Upper lobe of left lung (tissue), 6 donors: ENCODE measurements around the gene LRP6. TPM values are rescaled to one million over a fixed set of nuclear protein-coding genes. Genes with fewer than 3 reads are reported as not detected.
A peak's percentile ranks its signal among the peaks of the same experiment; 100 is the strongest.

Experiments
- ATAC-seq, 2 donors: fragments of 200-7000 bp; cut with Tn5 transposase; one replicate each; pipeline ENCODE4 v1.9.1; 2022; ENCODE audit warnings: mild to moderate bottlenecking in 2 of 2, moderate library complexity in 2 of 2; ENCODE audit not compliant: low FRiP score in 2 of 2
- DNase-seq, 2 donors: peaks; one replicate each; pipeline ENCODE4 v3.0.0-alpha.2; 2019 to 2020
- H3K27ac ChIP-seq, 4 donors: fragments of 200-600 bp; sonication (generic); one replicate each; pipeline ENCODE4 v1.5.1; 2016 to 2019
- H3K27me3 ChIP-seq, 4 donors: fragments of 200-600 bp; sonication (generic); one replicate each; pipeline ENCODE4 v1.5.1; 2017 to 2019
- H3K36me3 ChIP-seq, 4 donors: fragments of 200-600 bp; sonication (generic); one replicate each; pipeline ENCODE4 v1.5.1; 2016 to 2019
- H3K4me1 ChIP-seq, 4 donors: fragments of 200-600 bp; sonication (generic); one replicate each; pipeline ENCODE4 v1.5.1; 2018 to 2019
- H3K4me3 ChIP-seq, 4 donors: fragments of 200-600 bp; sonication (generic); one replicate each; pipeline ENCODE4 v1.5.1; 2017 to 2019; ENCODE audit warnings: mild to moderate bottlenecking in 2 of 4, moderate library complexity in 1 of 4
- H3K9me3 ChIP-seq, 4 donors: fragments of 200-600 bp; sonication (generic); one replicate each; pipeline ENCODE4 v1.5.1; 2018 to 2019
- EP300 ChIP-seq, 4 donors: sonication (generic); formaldehyde crosslinking; IDR thresholded peaks; one replicate each; pipeline ENCODE4 v1.5.1; 2017; ENCODE audit warnings: antibody characterized with exemption in 4 of 4, control low read depth in 2 of 4
- POLR2A ChIP-seq, 4 donors: fragments of 450-650 bp; IDR thresholded peaks; one replicate each; pipeline ENCODE4 v1.5.1; 2016 to 2017; ENCODE audit warnings: antibody characterized with exemption in 4 of 4, mild to moderate bottlenecking in 2 of 4
- POLR2AphosphoS5 ChIP-seq, 2 donors: sonication (generic); formaldehyde crosslinking; IDR thresholded peaks; one replicate each; pipeline ENCODE4 v1.5.1; 2017; ENCODE audit warnings: antibody characterized with exemption in 2 of 2
- WGBS, 2 donors: methylation state at CpG; one replicate each; pipeline ENCODE4 v1.1.5; 2017 to 2018; 5-methylcytosine and 5-hydroxymethylcytosine counted together
- total RNA-seq, 6 donors: library from RNA; depleted of rRNA in 4 of 6; stranded (reverse); fragments of >200 nt in 4 of 6; gene quantifications; one replicate each; pipeline versions ENCODE4 v1.1.0 to v1.2.1, GENCODE V29; 2016 to 2021
- TF ChIP-seq, protein P1 (sequence below), 6 experiments: fragments of 450-650 bp in 4 of 6; fragments of 200-600 bp in 2 of 6; sonication (generic) in 2 of 6; IDR thresholded peaks; one replicate each; pipeline ENCODE4 v1.5.1; 2016 to 2019; ENCODE audit warnings: antibody characterized with exemption in 6 of 6
- donor health status: DM: no; HTN: no; CAD: no; lungs with moderate emphysema.
- donor health status: DM: no; HTN: yes; CAD: no; lungs with severe emphysema.

The LRP6 gene
- total RNA-seq, 6 donors from 2014 or later: 43.3 to 136 (median 66.4) TPM

DNA sequence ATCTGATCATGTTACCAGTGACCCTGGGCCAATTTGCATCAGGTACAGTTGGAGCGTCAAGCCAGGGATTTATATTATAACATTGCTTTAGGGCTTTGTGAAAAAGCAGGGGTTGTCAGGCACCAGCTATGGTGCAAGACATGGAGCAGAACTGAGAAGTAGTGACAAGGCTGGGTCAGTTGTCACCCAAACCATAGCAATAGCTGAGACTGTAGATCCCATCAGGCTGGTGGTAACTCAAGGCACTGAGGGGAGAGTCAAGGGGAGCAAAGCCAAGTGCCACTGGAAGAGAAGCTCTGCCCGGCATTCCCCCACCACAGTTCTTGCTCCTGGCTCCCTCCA lies 179.2 kb downstream of the LRP6 start:
- TF ChIP-seq, protein P1, sequence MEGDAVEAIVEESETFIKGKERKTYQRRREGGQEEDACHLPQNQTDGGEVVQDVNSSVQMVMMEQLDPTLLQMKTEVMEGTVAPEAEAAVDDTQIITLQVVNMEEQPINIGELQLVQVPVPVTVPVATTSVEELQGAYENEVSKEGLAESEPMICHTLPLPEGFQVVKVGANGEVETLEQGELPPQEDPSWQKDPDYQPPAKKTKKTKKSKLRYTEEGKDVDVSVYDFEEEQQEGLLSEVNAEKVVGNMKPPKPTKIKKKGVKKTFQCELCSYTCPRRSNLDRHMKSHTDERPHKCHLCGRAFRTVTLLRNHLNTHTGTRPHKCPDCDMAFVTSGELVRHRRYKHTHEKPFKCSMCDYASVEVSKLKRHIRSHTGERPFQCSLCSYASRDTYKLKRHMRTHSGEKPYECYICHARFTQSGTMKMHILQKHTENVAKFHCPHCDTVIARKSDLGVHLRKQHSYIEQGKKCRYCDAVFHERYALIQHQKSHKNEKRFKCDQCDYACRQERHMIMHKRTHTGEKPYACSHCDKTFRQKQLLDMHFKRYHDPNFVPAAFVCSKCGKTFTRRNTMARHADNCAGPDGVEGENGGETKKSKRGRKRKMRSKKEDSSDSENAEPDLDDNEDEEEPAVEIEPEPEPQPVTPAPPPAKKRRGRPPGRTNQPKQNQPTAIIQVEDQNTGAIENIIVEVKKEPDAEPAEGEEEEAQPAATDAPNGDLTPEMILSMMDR (IDR thresholded peaks at IDR 0.05): no peak
- TF ChIP-seq EP300 (IDR thresholded peaks at IDR 0.05) (no peak), POLR2AphosphoS5 (IDR thresholded peaks at IDR 0.05) (no peak), POLR2A (IDR thresholded peaks at IDR 0.05) (no peak)
- Histone ChIP-seq H3K27ac (no peak overlapping the region), H3K4me1 (peaks cover 0 to 12% (median 6%) of the 10 kb centered on the region in 4 donors), H3K36me3 (no peaks in the 10 kb centered on the region), H3K9me3 (no peaks in the 10 kb centered on the region), H3K27me3 (no peaks in the 10 kb centered on the region), H3K4me3 (no peak overlapping the region)
- 82 to 96% methylated on average over 2 of the region's 2 CpGs for WGBS, 2 donors
- DNase-seq: no peak
- ATAC-seq: no peak

DNA sequence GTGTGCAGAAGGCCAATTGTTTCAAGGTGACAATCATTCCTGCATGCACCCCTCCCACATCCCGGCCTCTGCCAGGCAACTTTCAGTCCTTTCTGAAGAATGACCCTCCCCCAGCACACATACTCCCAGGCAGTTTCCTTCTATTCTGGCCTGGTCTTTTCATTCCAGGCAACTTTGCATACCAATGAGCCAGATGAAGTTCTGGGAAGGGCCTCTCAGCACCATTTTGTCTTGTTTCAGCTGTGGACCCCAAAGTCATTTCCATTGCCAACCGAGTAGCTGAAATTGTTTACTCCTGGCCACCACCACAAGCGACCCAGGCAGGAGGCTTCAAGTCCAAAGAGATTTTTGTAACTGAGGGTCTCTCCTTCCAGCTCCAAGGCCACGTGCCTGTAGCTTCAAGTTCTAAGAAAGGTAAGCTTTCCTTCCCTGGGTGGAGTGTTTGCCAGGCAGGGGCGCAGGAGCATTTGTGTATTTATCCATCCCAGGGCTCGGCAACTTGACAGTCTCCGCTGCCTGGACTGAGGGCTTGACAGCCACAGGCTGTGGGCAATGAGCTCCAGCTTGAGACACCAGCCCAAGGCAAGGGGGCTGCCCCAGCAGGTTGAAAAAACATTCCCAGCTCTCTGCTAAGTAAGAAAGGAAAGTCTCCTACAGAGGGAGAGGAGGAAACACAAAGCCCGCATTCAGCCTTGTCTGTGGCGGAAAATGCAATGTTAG lies 179.7 kb downstream of the LRP6 start:
- peaks cover 0 to 8% (median 4%) of the 10 kb centered on the region in 4 donors for H3K4me1 ChIP-seq
- TF ChIP-seq POLR2A (IDR thresholded peaks at IDR 0.05) (no peak), EP300 (IDR thresholded peaks at IDR 0.05) (no peak), POLR2AphosphoS5 (IDR thresholded peaks at IDR 0.05) (no peak)
- TF ChIP-seq, protein P1 (IDR thresholded peaks at IDR 0.05): no peak
- no peaks in the 10 kb centered on the region for H3K36me3 ChIP-seq
- 87 to 90% methylated on average over 9 of the region's 9 CpGs for WGBS, 2 donors
- no peak for ATAC-seq
- no peak overlapping the region for H3K4me3 ChIP-seq
- no peak overlapping the region for H3K27ac ChIP-seq
- no peak for DNase-seq
- no peaks in the 10 kb centered on the region for H3K9me3 ChIP-seq
- H3K27me3 ChIP-seq: no peaks in the 10 kb centered on the region

DNA sequence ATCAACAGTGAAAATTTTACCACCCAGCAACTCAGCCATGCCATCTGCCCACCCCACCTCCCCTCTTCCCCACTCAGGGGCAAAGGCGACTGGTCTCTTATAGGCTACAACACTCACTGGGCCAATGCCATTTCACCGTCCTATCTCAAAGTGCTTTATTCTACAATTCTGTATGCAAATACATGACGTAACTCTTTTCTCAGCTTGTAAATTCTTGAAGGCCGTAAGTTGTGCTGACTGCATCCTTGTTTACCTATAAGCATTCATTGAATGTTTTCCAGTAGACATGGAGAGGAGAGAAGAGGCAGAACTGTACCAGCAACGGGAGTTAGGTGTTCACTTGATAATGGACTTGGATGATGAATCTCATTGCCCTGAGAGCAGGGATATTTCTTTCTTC lies 180.5 kb downstream of the LRP6 start:
- WGBS, 2 donors: 75 to 85% methylated on average over 5 of the region's 5 CpGs

DNA sequence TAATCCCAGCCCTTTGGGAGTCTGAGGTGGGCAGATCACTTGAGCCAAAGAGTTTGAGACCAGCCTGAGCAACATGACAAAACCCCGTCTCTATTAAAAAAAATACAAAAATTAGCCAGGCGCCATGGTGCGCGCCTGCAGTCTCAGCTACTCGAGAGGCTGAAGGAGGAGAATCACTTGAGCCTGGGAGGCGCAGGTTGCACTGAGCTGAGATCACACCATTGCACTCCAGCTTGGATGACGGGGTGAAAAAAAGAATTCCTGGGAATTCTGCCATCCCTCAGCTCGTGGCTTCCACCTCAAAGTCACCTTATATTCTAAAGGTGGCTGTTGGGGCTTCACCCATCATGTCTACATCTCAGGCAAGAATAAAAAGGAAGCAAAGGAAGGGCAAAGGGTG lies 183.2 kb downstream of the LRP6 start:
- TF ChIP-seq EP300 (IDR thresholded peaks at IDR 0.05) (no peak), POLR2A (IDR thresholded peaks at IDR 0.05) (no peak), POLR2AphosphoS5 (IDR thresholded peaks at IDR 0.05) (no peak)
- TF ChIP-seq, protein P1 (IDR thresholded peaks at IDR 0.05): no peak
- ATAC-seq (no peak), DNase-seq (peak in 1 of 2 donors; percentile 64)
- no peaks in the 10 kb centered on the region for H3K27me3 ChIP-seq
- WGBS, 2 donors: 56 to 88% methylated on average over 8 of the region's 8 CpGs
- H3K36me3 ChIP-seq: no peaks in the 10 kb centered on the region
- no peak overlapping the region for H3K27ac ChIP-seq
- peaks cover 0 to 10% (median 0%) of the 10 kb centered on the region in 4 donors for H3K4me1 ChIP-seq
- no peak overlapping the region for H3K4me3 ChIP-seq
- no peaks in the 10 kb centered on the region for H3K9me3 ChIP-seq

More for the DNA sequence above, 180.5 kb downstream of the LRP6 start:
- Histone ChIP-seq H3K9me3 (no peaks in the 10 kb centered on the region), H3K4me3 (no peak overlapping the region), H3K27me3 (no peaks in the 10 kb centered on the region), H3K27ac (no peak overlapping the region), H3K36me3 (no peaks in the 10 kb centered on the region), H3K4me1 (peaks cover 0 to 10% (median 0%) of the 10 kb centered on the region in 4 donors)
- DNase-seq (no peak), ATAC-seq (no peak)
- TF ChIP-seq, protein P1 (IDR thresholded peaks at IDR 0.05): no peak
- TF ChIP-seq POLR2A (IDR thresholded peaks at IDR 0.05) (no peak), EP300 (IDR thresholded peaks at IDR 0.05) (no peak)
